Smooth muscle cell (in vitro differentiated cells): ENCODE data around the gene PLXNC1. TPM values are rescaled to one million over a fixed set of nuclear protein-coding genes. Genes with fewer than 3 reads are reported as not detected.

Source experiments
- DNase-seq: peaks from one replicate; lab custom pipeline; 2025; ENCODE audit not compliant: unreplicated experiment; lab: John Stamatoyannopoulos, UW
- H2AFZ ChIP-seq: fragments of 200-600 bp; sonication (generic); 2 replicates; pipeline ENCODE4 v1.6.0; 2016; ENCODE audit warnings: antibody characterized with exemption, low read depth, mild to moderate bottlenecking
- H3F3A ChIP-seq: fragments of 200-600 bp; sonication (generic); 2 replicates; pipeline ENCODE4 v1.6.0; 2017; ENCODE audit warnings: antibody characterized with exemption, low read depth
- H3K27ac ChIP-seq: fragments of 200-600 bp; sonication (generic); 2 replicates; pipeline ENCODE4 v1.5.1; 2016; ENCODE audit warnings: low read depth, mild to moderate bottlenecking
- H3K27me3 ChIP-seq: fragments of 200-600 bp; sonication (generic); 2 replicates; pipeline ENCODE4 v1.6.1; 2016; ENCODE audit warnings: low read depth, mild to moderate bottlenecking
- H3K36me3 ChIP-seq: fragments of 200-600 bp; sonication (generic); 2 replicates; pipeline ENCODE4 v1.5.1; 2016; ENCODE audit warnings: low read depth
- H3K4me1 ChIP-seq: fragments of 200-600 bp; sonication (generic); 2 replicates; pipeline ENCODE4 v1.5.1; 2016; ENCODE audit warnings: low read depth
- H3K4me2 ChIP-seq: fragments of 200-600 bp; sonication (generic); 2 replicates; pipeline ENCODE4 v1.6.0; 2016; ENCODE audit warnings: mild to moderate bottlenecking
- H3K4me3 ChIP-seq: fragments of 200-600 bp; sonication (generic); 2 replicates; pipeline ENCODE4 v1.5.1; 2016; ENCODE audit warnings: mild to moderate bottlenecking
- H3K79me2 ChIP-seq: fragments of 200-600 bp; sonication (generic); 2 replicates; pipeline ENCODE4 v1.6.0; 2016; ENCODE audit warnings: low read depth, mild to moderate bottlenecking
- H3K9ac ChIP-seq: fragments of 200-600 bp; sonication (generic); 2 replicates; pipeline ENCODE4 v1.6.0; 2016; ENCODE audit warnings: low read depth
- H3K9me3 ChIP-seq: fragments of 200-600 bp; sonication (generic); replicated peaks from 2 replicates; pipeline ENCODE4 v1.5.1; 2016; ENCODE audit warnings: low read depth
- H4K20me1 ChIP-seq: fragments of 200-600 bp; sonication (generic); 2 replicates; pipeline ENCODE4 v1.6.0; 2016; ENCODE audit warnings: low read depth
- WGBS: methylation state at CpG from one replicate; pipeline ENCODE4 v1.1.7; 2016; ENCODE audit warnings: low lambda C conversion rate; 5-methylcytosine and 5-hydroxymethylcytosine counted together
- polyA plus RNA-seq: library from polyadenylated mRNA; unstranded; fragments of >200 nt; fragmentation: Nextera tagmentation; extraction: Ambion mirVana; gene quantifications from 2 replicates; pipeline ENCODE4 v1.2.1, GENCODE V29; 2016
- total RNA-seq: library from RNA; depleted of rRNA; stranded (reverse); fragments of >200 nt; gene quantifications from 2 replicates; pipeline ENCODE4 v1.2.3, GENCODE V29; 2014
- TF ChIP-seq, protein P1 (sequence below): fragments of 200-600 bp; sonication (generic); IDR thresholded peaks from 2 replicates; pipeline ENCODE4 v1.5.1; 2017; ENCODE audit warnings: borderline replicate concordance, mild to moderate bottlenecking, antibody characterized with exemption; ENCODE audit not compliant: insufficient read depth, poor library complexity, severe bottlenecking

PLXNC1 gene
- total and polyA plus RNA-seq, 2 experiments from 2014 or later = 0.49 to 0.66 TPM

DNA sequence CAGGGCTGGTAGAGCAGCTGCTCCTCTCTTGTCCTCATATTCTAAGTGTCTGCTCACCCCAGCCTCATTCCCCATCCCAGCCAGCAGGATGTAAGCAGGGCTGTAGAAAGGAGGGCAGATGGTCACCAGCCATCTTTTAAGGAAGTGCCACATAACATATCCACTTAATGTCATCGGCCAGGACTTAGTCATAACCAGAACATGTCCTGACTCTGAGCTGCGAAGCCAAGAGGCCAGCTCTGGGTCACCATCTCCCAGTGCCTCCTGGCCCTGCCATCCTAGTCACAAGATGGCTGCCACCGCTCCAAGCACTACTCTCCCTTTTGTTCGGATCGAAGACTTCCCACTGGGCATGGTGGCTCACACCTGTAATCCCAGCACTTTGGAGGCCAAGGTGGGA is 123.9 kb downstream of the PLXNC1 start:
- 89% methylated on average over 5 of the region's 5 CpGs for whole genome bisulfite sequencing
- TF ChIP-seq, protein P1, sequence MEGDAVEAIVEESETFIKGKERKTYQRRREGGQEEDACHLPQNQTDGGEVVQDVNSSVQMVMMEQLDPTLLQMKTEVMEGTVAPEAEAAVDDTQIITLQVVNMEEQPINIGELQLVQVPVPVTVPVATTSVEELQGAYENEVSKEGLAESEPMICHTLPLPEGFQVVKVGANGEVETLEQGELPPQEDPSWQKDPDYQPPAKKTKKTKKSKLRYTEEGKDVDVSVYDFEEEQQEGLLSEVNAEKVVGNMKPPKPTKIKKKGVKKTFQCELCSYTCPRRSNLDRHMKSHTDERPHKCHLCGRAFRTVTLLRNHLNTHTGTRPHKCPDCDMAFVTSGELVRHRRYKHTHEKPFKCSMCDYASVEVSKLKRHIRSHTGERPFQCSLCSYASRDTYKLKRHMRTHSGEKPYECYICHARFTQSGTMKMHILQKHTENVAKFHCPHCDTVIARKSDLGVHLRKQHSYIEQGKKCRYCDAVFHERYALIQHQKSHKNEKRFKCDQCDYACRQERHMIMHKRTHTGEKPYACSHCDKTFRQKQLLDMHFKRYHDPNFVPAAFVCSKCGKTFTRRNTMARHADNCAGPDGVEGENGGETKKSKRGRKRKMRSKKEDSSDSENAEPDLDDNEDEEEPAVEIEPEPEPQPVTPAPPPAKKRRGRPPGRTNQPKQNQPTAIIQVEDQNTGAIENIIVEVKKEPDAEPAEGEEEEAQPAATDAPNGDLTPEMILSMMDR = no peak

DNA sequence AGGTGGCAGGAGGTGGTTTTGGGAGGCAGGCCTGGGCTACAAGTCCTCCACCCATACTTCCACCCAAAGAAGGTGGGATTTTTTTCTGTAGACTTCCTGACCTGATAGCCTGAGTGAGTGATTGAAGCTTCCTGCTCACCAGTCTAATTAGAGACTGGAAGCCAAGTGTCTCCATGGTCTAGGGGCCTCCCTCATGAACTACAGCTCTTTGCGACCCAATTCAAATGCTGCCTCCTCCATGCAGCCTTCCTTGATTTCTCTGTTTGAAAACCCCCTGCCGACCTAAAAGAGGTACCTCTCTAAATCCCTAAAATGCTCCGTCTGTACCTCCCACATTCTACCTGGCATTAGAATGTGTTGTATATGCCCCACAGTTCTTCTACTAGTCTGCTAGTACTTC is 124.9 kb downstream of the PLXNC1 start:
- H3K27ac ChIP-seq = no peak overlapping the region
- H3K4me3 ChIP-seq = no peak overlapping the region
- no peak overlapping the region for H3K9ac ChIP-seq
- no peaks in the 10 kb centered on the region for H3K9me3 ChIP-seq
- H3K4me1 ChIP-seq = no peaks in the 10 kb centered on the region
- H3K79me2 ChIP-seq = no peaks in the 10 kb centered on the region
- H2AFZ ChIP-seq = no peak overlapping the region
- peaks cover 47% of the 10 kb centered on the region for H3K27me3 ChIP-seq
- WGBS = 83% methylated on average over 3 of the region's 3 CpGs
- no peaks in the 10 kb centered on the region for H3K36me3 ChIP-seq
- H3F3A ChIP-seq = no peaks in the 10 kb centered on the region
- H3K4me2 ChIP-seq = no peak overlapping the region
- TF ChIP-seq, protein P1 = no peak
- DNase-seq = no peak
- no peaks in the 10 kb centered on the region for H4K20me1 ChIP-seq

More for the DNA sequence above, 123.9 kb downstream of the PLXNC1 start:
- no peak for DNase-seq
- Histone ChIP-seq H3K27me3 (peaks cover 38% of the 10 kb centered on the region), H3K36me3 (no peaks in the 10 kb centered on the region), H4K20me1 (no peaks in the 10 kb centered on the region), H3K4me3 (no peak overlapping the region), H2AFZ (no peak overlapping the region), H3F3A (no peaks in the 10 kb centered on the region), H3K27ac (no peak overlapping the region), H3K9me3 (no peaks in the 10 kb centered on the region), H3K9ac (no peak overlapping the region), H3K79me2 (no peaks in the 10 kb centered on the region), H3K4me2 (no peak overlapping the region), H3K4me1 (no peaks in the 10 kb centered on the region)

DNA sequence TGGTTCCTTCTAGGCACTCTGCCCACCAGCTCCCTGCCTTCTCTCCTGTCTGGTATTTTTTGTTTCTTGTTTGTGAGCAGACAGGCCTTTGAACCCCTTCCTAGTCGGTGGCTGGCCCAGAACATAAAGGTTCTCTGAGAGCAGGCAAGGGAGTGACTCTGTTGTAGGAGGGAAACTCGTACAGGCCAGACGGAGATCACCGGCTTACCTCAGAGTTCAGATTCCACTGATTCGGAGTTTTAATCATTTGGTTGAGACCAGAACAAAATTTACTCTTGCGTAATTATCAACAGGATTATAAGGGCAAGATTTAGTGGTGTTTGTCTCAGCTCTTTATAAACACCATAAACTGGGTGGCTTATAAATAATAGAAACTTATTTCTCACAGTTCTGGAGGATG is 128.3 kb downstream of the PLXNC1 start:
- Histone ChIP-seq H2AFZ (no peak overlapping the region), H3K79me2 (no peaks in the 10 kb centered on the region), H4K20me1 (no peaks in the 10 kb centered on the region), H3K9ac (no peak overlapping the region), H3F3A (no peaks in the 10 kb centered on the region), H3K27ac (no peak overlapping the region), H3K36me3 (no peaks in the 10 kb centered on the region), H3K4me3 (no peak overlapping the region), H3K9me3 (no peaks in the 10 kb centered on the region), H3K4me2 (no peak overlapping the region), H3K27me3 (peaks cover 46% of the 10 kb centered on the region), H3K4me1 (no peaks in the 10 kb centered on the region)
- 76% methylated on average over 6 of the region's 6 CpGs for WGBS
- DNase-seq = no peak
- TF ChIP-seq, protein P1 = no peak

DNA sequence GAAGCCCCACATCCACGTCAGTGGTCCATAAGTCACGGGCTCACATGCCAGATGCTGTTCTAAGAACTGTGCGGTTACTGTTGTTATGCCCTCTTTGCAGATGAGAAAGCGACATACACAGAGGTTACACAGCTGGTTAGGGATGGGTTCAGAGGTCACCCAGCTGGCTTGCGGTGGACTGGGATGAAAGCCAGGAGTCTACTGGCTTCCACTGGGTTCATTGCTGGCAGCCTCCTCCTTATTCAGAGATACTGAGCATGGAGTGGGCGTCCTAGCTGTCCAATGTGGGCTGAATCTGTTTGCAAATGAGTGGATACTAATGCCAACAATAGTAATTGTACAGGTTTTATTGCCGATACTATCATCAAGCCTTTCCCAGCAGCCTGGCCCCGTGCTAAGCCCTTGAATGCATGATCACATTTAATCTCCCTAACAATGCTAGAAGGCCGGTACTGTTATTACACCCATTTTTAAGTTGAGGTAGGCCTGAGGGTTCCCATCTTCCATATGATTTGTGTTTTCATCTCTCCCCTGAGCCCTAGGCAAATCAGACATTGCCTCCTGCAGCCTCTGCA is 129.1 kb downstream of the PLXNC1 start:
- H3K4me2 ChIP-seq = no peak overlapping the region
- no peak for DNase-seq
- no peaks in the 10 kb centered on the region for H3K36me3 ChIP-seq
- TF ChIP-seq, protein P1 = no peak
- H3F3A ChIP-seq = no peaks in the 10 kb centered on the region
- H4K20me1 ChIP-seq = no peaks in the 10 kb centered on the region
- no peak overlapping the region for H3K9ac ChIP-seq
- H3K79me2 ChIP-seq = no peaks in the 10 kb centered on the region
- no peaks in the 10 kb centered on the region for H3K9me3 ChIP-seq
- no peak overlapping the region for H3K4me3 ChIP-seq
- H3K27me3 ChIP-seq = peaks cover 50% of the 10 kb centered on the region
- 94% methylated on average over 9 of the region's 9 CpGs for WGBS
- no peak overlapping the region for H2AFZ ChIP-seq
- no peak overlapping the region for H3K27ac ChIP-seq
- H3K4me1 ChIP-seq = no peaks in the 10 kb centered on the region
